Testis (tissue), 2 donors: ENCODE results near the gene SARS1.

Experiments used
- CTCF ChIP-seq, 3 experiments: fragments of 450-650 bp in 2 of 3; fragments of 200-600 bp in 1 of 3; sonication (generic) in 1 of 3; IDR thresholded peaks; one replicate each; pipeline ENCODE4 v1.5.1; 2016 to 2019; ENCODE audit warnings: antibody characterized with exemption in 3 of 3, mild to moderate bottlenecking in 2 of 3, moderate library complexity in 1 of 3
- POLR2A ChIP-seq: fragments of 450-650 bp; IDR thresholded peaks from one replicate; pipeline ENCODE4 v1.6.1; 2017; ENCODE audit warnings: antibody characterized with exemption, mild to moderate bottlenecking, moderate library complexity

GRCh38 chr1:109207467-109208103, 6.1 kb upstream of the SARS1 start:
- TF ChIP-seq CTCF (IDR thresholded peaks at IDR 0.05) (no peak), POLR2A (no peak)
